HG03196 (cell line): ENCODE results near the gene MFSD2A.
"Not testable (repeated sequence)": the region's sequence is repeated elsewhere in the genome, so short reads cannot be mapped to it uniquely, and the experiment has no call there.

Source experiments
- ATAC-seq: cut with Tn5 transposase; IDR thresholded peaks from one replicate; pipeline ENCODE4 v1.9.1; 2021; ENCODE audit not compliant: unreplicated experiment

The MFSD2A gene

GRCh38 chr1:39954870-39955546 lies at the start of gene MFSD2A:
Gene MFSD2A (plus strand): TSS chr1:39955145. CDS start chr1:39955293, 148 bp downstream.
- peak; percentile 76 for ATAC-seq

DNA sequence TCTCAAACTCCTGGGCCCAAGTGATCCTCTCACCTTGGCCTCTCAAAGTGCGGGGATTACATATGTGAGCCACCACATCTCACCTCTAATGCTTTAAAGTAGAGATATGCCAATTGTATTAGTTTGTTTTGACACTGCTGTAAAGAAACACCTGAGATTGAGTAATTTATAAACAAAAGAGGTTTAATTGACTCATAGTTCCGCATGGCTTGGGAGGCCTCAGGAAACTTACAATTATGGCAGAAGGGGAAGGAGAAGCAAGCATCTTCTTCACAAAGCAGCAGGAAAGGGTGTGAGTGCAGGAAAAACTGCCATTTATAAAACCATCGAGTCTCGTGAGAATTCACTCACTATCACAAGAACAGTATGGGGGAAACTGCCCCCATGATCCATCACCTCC lies 49.8 kb upstream of the MFSD2A start:
- no peak for ATAC-seq

DNA sequence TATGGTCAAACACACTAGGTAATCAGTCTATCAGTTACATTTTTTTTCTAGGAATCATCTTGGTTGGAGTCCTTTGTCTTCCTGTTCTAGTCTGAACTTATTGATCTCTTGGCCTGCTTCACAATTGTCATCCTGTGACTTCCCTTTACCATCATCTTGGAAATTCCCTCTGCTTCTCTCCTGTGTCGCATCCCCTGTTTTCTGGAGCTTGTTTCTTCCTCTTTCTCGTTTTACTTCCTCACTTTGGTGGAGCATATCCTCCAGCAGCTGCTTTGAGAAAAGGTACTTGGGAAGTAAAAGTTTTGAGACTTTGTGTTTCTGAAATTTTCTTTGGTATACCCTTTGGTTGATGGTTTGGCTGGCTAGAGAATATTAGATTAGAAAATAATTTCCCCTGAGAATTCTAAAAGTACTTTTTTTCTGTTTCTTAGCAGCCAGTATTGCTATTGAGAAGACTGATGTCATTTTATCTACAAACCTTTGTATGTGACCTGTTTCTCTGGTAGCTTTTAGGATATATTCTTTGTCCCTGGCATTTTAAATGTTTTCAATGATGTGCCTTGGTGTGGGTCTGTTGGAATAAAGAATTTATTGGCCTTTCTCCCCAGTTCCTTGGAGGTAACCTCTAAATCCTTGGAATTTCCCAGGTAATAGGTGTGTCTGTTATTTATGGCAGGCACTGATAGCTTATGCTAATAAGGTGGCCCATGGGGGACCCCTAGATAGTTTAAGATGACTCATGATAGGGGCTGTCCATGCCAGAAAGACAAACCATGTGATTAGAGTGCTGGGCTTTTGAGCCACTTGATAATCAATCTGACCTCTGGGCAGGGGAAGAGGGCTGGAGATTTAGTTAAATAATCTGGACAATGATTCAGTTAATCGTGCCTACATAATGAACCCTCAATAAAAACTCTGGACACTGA lies 47.2 kb upstream of the MFSD2A start:
- no peak for ATAC-seq

- ATAC-seq: no peak
Observed at GRCh38 chr1:39908534-39908933, 46.4 kb upstream of the MFSD2A start.

DNA sequence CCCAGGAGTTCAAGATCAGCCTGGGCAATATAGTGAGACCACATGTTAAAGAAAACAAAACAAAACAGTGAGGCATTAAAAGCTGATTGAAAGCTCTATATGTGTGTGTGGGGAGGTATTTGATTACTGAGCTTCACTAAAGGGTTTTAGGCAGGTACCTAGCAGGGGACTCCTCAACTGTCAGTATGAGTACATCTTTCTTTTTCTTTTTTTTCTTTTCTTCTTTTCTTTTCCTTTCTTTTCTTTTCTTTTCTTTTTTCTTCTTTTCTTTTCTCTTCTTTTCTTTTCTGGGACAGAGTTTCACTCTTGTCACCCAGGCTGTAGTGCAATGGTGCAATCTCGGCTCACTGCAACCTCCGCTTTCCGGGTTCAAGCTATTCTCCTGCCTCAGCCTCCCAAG lies 44.7 kb upstream of the MFSD2A start:
- no peak for ATAC-seq

DNA sequence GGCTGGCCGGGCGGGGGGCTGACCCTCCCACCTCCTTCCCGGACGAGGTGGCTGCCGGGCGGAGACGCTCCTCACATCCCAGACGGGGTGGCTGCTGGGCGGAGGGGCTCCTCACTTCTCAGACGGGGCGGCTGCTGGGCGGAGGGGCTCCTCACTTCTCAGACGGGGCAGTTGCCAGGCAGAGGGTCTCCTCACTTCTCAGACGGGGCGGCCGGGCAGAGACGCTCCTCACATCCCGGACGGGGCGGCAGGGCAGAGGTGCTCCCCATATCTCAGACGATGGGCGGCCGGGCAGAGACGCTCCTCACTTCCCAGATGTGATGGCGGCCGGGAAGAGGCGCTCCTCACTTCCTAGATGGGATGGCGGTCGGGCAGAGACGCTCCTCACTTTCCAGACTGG lies 41.8 kb upstream of the MFSD2A start:
- ATAC-seq: not testable (repeated sequence)

GRCh38 chr1:39915499-39916129 lies 39.3 kb upstream of the MFSD2A start:
- no peak for ATAC-seq

- ATAC-seq: no peak
Observed at GRCh38 chr1:39917825-39918224, 37.1 kb upstream of the MFSD2A start.

DNA sequence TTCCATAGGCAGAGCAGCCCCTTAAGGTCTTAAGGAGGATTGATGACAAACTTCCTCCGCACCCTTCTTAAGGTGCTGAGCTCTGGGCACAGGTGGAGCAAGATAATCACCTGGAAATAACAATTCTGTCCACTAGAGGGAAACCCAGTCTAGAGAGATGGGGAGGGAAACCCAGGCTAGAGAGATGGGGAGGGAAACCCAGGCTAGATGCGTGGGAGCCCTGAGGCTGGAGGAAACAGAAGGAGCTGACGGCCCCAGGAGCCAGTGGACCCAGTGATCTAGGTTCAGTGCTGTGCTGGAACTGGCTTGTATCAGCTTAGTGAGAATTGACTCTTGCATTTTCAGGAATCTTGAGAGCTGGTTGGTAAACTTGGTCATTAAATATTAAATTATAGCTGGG lies 35.4 kb upstream of the MFSD2A start:
- ATAC-seq: peak; percentile 56

GRCh38 chr1:39922251-39922688 lies 32.7 kb upstream of the MFSD2A start:
- no peak for ATAC-seq

DNA sequence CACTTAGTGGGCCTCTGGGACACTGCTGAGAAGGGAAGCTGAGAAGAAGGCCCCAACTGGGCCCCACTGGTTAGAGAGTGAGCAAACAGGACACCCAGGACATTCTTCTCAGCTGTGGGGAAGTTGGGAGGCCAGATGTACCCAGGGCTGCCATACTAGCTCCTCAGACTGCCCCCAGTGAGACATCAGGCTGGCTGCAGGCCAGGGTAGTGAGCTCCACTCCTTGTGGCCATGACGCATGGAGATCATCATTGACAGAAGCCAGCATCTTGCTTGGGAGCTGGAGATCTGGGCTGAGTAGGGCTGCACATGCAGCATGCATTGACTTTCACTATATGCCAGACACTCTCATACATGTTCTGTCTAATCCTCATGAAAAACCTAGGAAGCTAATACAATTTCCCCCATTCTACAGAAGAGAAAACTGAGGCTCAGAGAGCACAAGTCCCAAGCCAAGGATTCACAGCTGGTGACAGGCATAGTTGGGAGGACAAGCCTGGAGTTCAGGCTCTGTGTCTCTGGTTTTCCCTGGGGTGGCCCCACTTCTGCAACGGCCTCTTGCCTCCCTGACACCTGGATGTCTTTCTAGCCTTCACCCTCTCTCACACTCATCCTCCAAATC lies 29.1 kb upstream of the MFSD2A start:
- ATAC-seq: no peak

GRCh38 chr1:39926343-39926793 lies 28.6 kb upstream of the MFSD2A start:
- no peak for ATAC-seq

- ATAC-seq: no peak
Observed at GRCh38 chr1:39926820-39927219, 28.1 kb upstream of the MFSD2A start.

- ATAC-seq: no peak
Observed at GRCh38 chr1:39927538-39927937, 27.4 kb upstream of the MFSD2A start.

- ATAC-seq: no peak
Observed at GRCh38 chr1:39928809-39929587, 25.9 kb upstream of the MFSD2A start.

DNA sequence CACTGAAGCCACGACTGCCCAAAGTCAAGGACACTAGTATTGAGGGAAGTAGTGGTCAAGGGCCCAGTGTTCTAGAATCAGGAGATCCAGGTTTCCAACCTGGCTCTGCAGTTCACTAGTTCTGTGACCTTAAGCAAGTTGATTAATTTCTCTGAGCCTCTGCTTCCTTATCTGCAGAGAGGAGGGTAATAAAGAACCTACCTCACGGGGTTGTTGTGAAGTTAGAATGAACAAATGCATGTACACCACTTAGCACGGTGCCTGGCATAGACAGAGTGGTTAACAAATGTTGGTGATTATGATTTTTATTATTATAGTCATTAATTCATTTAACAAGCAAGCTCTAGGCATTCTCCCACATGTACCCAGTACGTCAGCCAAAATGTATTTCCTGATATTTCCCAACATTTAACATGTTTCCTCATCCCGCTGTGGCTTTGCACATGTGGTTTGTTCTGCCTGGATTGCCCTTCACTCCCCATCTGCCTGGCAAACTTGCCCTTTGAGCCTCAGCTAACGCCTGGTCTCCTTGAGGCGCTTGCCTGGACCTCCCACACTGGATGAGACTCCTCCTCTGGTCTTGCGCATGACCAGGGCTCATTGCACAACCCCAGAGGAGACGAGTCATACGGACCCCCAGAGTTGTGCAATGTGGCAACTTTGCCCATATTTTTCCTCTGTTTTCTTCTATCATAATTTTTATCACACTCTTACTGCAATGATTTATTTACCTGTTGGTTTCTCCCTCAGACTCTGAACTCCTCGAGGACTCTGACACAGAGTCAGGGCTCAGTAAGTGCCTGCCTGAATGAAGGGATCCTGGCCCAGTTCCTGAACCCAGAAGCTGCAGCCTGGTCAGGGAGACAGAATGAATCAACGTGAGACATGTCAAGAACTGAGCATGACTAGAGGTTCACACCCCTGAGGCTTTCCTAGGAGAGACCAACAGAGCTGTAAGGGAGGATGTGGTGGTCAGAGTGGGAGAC lies 20.7 kb upstream of the MFSD2A start:
- no peak for ATAC-seq

GRCh38 chr1:39936724-39937491 lies 18.0 kb upstream of the MFSD2A start:
- no peak for ATAC-seq

- no peak for ATAC-seq
Observed at GRCh38 chr1:39938856-39939255, 16.1 kb upstream of the MFSD2A start.
